Adrenal gland (tissue), 5 donors: Measurements from ENCODE around the gene IL1RAPL2.

ENCODE experiments used
- CTCF ChIP-seq, 6 experiments: fragments of 450-650 bp in 4 of 6; fragments of 200-600 bp in 2 of 6; sonication (generic) in 1 of 6; IDR thresholded peaks; 1 replicate in 5 of 6; 2 replicates in 1 of 6; pipeline versions ENCODE4 v1.5.1 to v1.8.0; 2016 to 2021; ENCODE audit warnings: antibody characterized with exemption in 6 of 6, mild to moderate bottlenecking in 2 of 6, moderate library complexity in 1 of 6
- POLR2A ChIP-seq, 2 donors: fragments of 450-650 bp; IDR thresholded peaks; one replicate each; pipeline ENCODE4 v1.6.1; 2017; ENCODE audit warnings: antibody characterized with exemption in 2 of 2, mild to moderate bottlenecking in 2 of 2, moderate library complexity in 1 of 2
- donor health status: DM: no; HTN: no; CAD: no.

GRCh38 chrX:105167233-105167632 lies 601.2 kb downstream of the IL1RAPL2 start:
- TF ChIP-seq POLR2A (IDR thresholded peaks at IDR 0.05) (no peak), CTCF (IDR thresholded peaks at IDR 0.05) (no peak)
